Measurements from ENCODE around the gene CCDC198.

DNA sequence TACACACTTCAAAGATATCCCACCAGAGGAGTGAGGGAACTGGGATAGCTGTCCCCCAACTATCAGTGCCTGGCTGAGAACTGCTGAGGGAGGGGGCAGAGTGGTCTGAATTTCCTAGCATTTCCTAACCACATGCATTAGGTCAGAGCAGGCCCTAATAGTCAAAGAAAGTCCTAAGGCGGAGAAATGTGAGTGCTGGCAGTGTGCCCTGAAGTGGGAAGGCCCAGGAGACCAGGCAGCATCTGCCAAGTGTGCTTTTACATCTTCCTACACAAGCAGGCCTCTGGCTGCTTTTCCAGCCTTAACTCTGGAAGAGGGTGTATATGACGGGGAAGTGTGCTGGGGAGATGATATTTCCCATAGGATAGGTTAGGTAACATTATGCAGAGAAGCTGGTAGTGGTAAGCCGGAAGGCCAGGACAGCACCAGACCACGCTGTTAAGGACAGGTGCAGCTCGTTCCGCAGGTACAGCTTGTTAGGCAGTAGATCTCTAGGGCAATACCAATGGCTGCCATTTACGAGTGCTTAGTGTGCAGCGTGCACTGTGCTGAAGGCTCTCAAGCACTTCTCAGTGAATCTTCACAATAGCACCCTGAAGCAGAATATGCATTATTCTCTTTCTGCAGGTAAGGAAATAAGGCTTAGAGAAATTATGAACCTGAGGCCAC is 9.1 kb upstream of the CCDC198 start:
- TF ChIP-seq, protein P1, sequence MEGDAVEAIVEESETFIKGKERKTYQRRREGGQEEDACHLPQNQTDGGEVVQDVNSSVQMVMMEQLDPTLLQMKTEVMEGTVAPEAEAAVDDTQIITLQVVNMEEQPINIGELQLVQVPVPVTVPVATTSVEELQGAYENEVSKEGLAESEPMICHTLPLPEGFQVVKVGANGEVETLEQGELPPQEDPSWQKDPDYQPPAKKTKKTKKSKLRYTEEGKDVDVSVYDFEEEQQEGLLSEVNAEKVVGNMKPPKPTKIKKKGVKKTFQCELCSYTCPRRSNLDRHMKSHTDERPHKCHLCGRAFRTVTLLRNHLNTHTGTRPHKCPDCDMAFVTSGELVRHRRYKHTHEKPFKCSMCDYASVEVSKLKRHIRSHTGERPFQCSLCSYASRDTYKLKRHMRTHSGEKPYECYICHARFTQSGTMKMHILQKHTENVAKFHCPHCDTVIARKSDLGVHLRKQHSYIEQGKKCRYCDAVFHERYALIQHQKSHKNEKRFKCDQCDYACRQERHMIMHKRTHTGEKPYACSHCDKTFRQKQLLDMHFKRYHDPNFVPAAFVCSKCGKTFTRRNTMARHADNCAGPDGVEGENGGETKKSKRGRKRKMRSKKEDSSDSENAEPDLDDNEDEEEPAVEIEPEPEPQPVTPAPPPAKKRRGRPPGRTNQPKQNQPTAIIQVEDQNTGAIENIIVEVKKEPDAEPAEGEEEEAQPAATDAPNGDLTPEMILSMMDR (IDR thresholded peaks at IDR 0.05 in 4 of 5, conservative IDR thresholded peaks at IDR 0.05 in 1 of 5): no peak
- TF ChIP-seq POLR2A (IDR thresholded peaks at IDR 0.05): no peak
